Erythroblast (primary cell): ENCODE data around the gene NPLOC4.

Experiments
- GATA1 ChIP-seq: IDR thresholded peaks from 2 replicates; pipeline ENCODE4 v1.6.1; 2011; ENCODE audit warnings: low read depth, mild to moderate bottlenecking, control low read depth, low read length, moderate library complexity
- POLR2A ChIP-seq: IDR thresholded peaks from 2 replicates; pipeline ENCODE4 v1.6.1; 2011; ENCODE audit warnings: mild to moderate bottlenecking, low read length

DNA sequence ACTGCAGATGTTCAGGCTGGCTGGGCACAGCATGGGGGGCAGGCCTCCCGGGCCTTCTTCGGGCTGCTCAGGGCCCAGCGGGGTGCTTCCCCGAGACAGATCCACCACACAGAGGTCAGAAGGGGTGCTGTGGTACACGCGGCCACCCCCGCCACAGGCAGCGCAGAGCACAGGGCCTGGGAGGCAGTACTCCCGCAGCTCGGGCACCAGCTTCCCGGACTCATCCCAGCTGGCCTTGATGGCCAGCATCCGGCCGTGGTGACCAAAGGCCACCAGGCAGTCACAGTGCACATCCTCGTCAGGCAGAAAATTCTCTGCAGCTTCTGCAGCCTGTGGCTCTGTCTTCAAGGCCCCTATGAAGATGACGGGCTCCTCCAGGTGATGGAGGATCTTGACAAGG, 86.6 kb downstream of the NPLOC4 start:
- no peak for TF ChIP-seq POLR2A
- no peak for TF ChIP-seq GATA1
